Measurements from ENCODE around the gene GAB4.

DNA sequence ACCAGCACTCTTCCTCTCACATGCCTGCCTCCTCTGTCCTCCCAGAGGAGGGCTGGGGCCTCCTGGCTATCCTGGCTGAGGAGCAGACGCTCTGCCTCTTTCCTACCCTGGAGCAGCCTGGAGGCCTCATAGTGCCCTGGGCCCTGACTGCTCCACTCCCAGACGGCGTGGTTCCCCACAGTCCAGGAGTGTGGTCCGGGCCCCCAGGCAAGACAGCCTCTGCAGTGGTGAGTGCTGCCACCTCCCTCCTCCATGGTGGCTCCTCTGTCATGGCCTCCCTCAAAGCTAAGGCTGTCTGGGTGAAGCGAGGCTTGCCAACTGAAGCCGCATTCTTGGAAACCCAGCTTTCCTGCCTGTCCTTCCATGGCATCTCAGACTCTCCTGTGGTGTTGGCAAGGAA lies 19.8 kb downstream of the GAB4 start:
- TF ChIP-seq, protein P1, sequence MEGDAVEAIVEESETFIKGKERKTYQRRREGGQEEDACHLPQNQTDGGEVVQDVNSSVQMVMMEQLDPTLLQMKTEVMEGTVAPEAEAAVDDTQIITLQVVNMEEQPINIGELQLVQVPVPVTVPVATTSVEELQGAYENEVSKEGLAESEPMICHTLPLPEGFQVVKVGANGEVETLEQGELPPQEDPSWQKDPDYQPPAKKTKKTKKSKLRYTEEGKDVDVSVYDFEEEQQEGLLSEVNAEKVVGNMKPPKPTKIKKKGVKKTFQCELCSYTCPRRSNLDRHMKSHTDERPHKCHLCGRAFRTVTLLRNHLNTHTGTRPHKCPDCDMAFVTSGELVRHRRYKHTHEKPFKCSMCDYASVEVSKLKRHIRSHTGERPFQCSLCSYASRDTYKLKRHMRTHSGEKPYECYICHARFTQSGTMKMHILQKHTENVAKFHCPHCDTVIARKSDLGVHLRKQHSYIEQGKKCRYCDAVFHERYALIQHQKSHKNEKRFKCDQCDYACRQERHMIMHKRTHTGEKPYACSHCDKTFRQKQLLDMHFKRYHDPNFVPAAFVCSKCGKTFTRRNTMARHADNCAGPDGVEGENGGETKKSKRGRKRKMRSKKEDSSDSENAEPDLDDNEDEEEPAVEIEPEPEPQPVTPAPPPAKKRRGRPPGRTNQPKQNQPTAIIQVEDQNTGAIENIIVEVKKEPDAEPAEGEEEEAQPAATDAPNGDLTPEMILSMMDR (IDR thresholded peaks at IDR 0.05; ENCODE audit: low read depth, low read length, poor library complexity, severe bottlenecking): no peak
- TF ChIP-seq EZH2phosphoT487 (IDR thresholded peaks at IDR 0.05; ENCODE audit: borderline replicate concordance, low read length): no peak

Measured in DOHH2 (cell line).